Measurements from ENCODE around the gene KLHL42. TPM values are rescaled to one million over a fixed set of nuclear protein-coding genes. Genes with fewer than 3 reads are reported as not detected.

The KLHL42 gene
- total RNA-seq, 1 experiment from 2014 or later = 74.2 TPM

- Histone ChIP-seq H3K9ac (ENCODE audit: low read length) (no peak overlapping the region), H3K4me1 (ENCODE audit: insufficient read depth, low read length) (peaks cover 17% of the 10 kb centered on the region), H4K20me1 (ENCODE audit: low read length) (no peaks in the 10 kb centered on the region), H3F3A (ENCODE audit: low read length, unreplicated experiment) (no peaks in the 10 kb centered on the region), H3K4me2 (ENCODE audit: low read length) (peak overlapping the region; percentile 30), H3K27ac (ENCODE audit: low read length) (no peak overlapping the region), H3K27me3 (ENCODE audit: low read length) (no peaks in the 10 kb centered on the region), H3K4me3 (ENCODE audit: low read length) (no peak overlapping the region), H3K9me3 (ENCODE audit: low read length) (no peaks in the 10 kb centered on the region), H2AFZ (ENCODE audit: low read length) (no peak overlapping the region), H3K79me2 (ENCODE audit: low read length) (no peaks in the 10 kb centered on the region), H3K9me2 (replicated peaks; ENCODE audit: low read length) (no peaks in the 10 kb centered on the region), H3K36me3 (ENCODE audit: low read depth, low read length) (no peaks in the 10 kb centered on the region)
- no TSS peak for BruUV-seq (replicated peaks)
- POLR2A ChIA-PET (ENCODE audit: unreplicated experiment) = no interaction called here
- TF ChIP-seq CTCF (conservative IDR thresholded peaks at IDR 0.05; ENCODE audit: low read depth, low read length) = no peak
- no peak for TF ChIP-seq EZH2phosphoT487 (IDR thresholded peaks at IDR 0.05; ENCODE audit: borderline replicate concordance, low read length)
- no peak for TF ChIP-seq EZH2 (IDR thresholded peaks at IDR 0.05; ENCODE audit: low read length, unreplicated experiment)
- ATAC-seq (peak; percentile 85), DNase-seq (peak; percentile 95)
- CTCF ChIA-PET = interaction anchor here (0.5 kb wide), 1 partner anchor 317 kb away, joined by 13 read pairs; the partner anchor contains the start of gene PPFIBP1
- intact Hi-C loops (cut with micrococcal nuclease) = loop anchor here (2.0 to 10.0 kb wide), 4 partner anchors 61 to 333 kb away; partner anchors contain the start of genes KLHL42 and MANSC4
These were observed 61.4 kb downstream of the KLHL42 start for GRCh38 chr12:27841392-27841882.

- Histone ChIP-seq H3K4me2 (ENCODE audit: low read length) (no peak overlapping the region), H3K36me3 (ENCODE audit: low read depth, low read length) (no peaks in the 10 kb centered on the region), H3K9me2 (replicated peaks; ENCODE audit: low read length) (no peaks in the 10 kb centered on the region), H2AFZ (ENCODE audit: low read length) (no peak overlapping the region), H3K4me3 (ENCODE audit: low read length) (no peak overlapping the region), H3K27ac (ENCODE audit: low read length) (no peak overlapping the region), H3K9ac (ENCODE audit: low read length) (no peak overlapping the region), H3K27me3 (ENCODE audit: low read length) (no peaks in the 10 kb centered on the region), H3K9me3 (ENCODE audit: low read length) (no peaks in the 10 kb centered on the region), H3F3A (ENCODE audit: low read length, unreplicated experiment) (no peaks in the 10 kb centered on the region), H4K20me1 (ENCODE audit: low read length) (no peaks in the 10 kb centered on the region), H3K79me2 (ENCODE audit: low read length) (no peaks in the 10 kb centered on the region), H3K4me1 (ENCODE audit: insufficient read depth, low read length) (peaks cover 17% of the 10 kb centered on the region)
- no TSS peak for BruUV-seq (replicated peaks)
- ATAC-seq (no peak), DNase-seq (no peak)
- TF ChIP-seq EZH2 (IDR thresholded peaks at IDR 0.05; ENCODE audit: low read length, unreplicated experiment) (no peak), EZH2phosphoT487 (IDR thresholded peaks at IDR 0.05; ENCODE audit: borderline replicate concordance, low read length) (no peak), CTCF (conservative IDR thresholded peaks at IDR 0.05; ENCODE audit: low read depth, low read length) (no peak)
- ChIA-PET CTCF (no interaction called here), POLR2A (ENCODE audit: unreplicated experiment) (no interaction called here)
- intact Hi-C loops (cut with micrococcal nuclease) = loop anchor here (10.0 kb wide), 1 partner anchor 331 kb away; no protein-coding TSS in a partner anchor
These were observed 63.7 kb downstream of the KLHL42 start for GRCh38 chr12:27843714-27844245.

- ChIA-PET POLR2A (ENCODE audit: unreplicated experiment) (no interaction called here), CTCF (no interaction called here)
- H4K20me1 ChIP-seq (ENCODE audit: low read length) = no peaks in the 10 kb centered on the region
- BruUV-seq (replicated peaks) = no TSS peak
- H3K27ac ChIP-seq (ENCODE audit: low read length) = no peak overlapping the region
- intact Hi-C loops (cut with micrococcal nuclease) = loop anchor here (10.0 kb wide), 1 partner anchor 330 kb away; no protein-coding TSS in a partner anchor
- peaks cover 17% of the 10 kb centered on the region for H3K4me1 ChIP-seq (ENCODE audit: insufficient read depth, low read length)
- H3K9me2 ChIP-seq (replicated peaks; ENCODE audit: low read length) = no peaks in the 10 kb centered on the region
- H3K4me2 ChIP-seq (ENCODE audit: low read length) = no peak overlapping the region
- no peaks in the 10 kb centered on the region for H3K36me3 ChIP-seq (ENCODE audit: low read depth, low read length)
- H2AFZ ChIP-seq (ENCODE audit: low read length) = no peak overlapping the region
- no peak overlapping the region for H3K4me3 ChIP-seq (ENCODE audit: low read length)
- no peak for DNase-seq
- no peaks in the 10 kb centered on the region for H3K9me3 ChIP-seq (ENCODE audit: low read length)
- TF ChIP-seq EZH2phosphoT487 (IDR thresholded peaks at IDR 0.05; ENCODE audit: borderline replicate concordance, low read length) (no peak), EZH2 (IDR thresholded peaks at IDR 0.05; ENCODE audit: low read length, unreplicated experiment) (no peak), CTCF (conservative IDR thresholded peaks at IDR 0.05; ENCODE audit: low read depth, low read length) (no peak)
- H3K9ac ChIP-seq (ENCODE audit: low read length) = no peak overlapping the region
- no peaks in the 10 kb centered on the region for H3K79me2 ChIP-seq (ENCODE audit: low read length)
- H3F3A ChIP-seq (ENCODE audit: low read length, unreplicated experiment) = no peaks in the 10 kb centered on the region
- no peak for ATAC-seq
- no peaks in the 10 kb centered on the region for H3K27me3 ChIP-seq (ENCODE audit: low read length)
These were observed 64.5 kb downstream of the KLHL42 start for GRCh38 chr12:27844366-27845090.

Measured in PC-3 (cell line).